HCT116 (cell line): ENCODE data around the gene SCD5. TPM values are rescaled to one million over a fixed set of nuclear protein-coding genes. Genes with fewer than 3 reads are reported as not detected.

Experiments
- ATAC-seq: fragments of 200-7000 bp; cut with Tn5 transposase; 2 replicates; pipeline ENCODE4 v1.9.1; 2020; ENCODE audit warnings: mild to moderate bottlenecking, moderate library complexity
- BruUV-seq: library from RNA; stranded (reverse); fragments of 400-500 nt; replicated peaks from 2 replicates; lab custom pipeline; 2021; lab: Mats Ljungman, UMichigan
- CTCF ChIA-PET: fragments of 300-600 bp; sonication (Branson Sonifier 250); formaldehyde crosslinking; loops from one replicate; lab custom pipeline; 2021; ENCODE audit warnings: antibody characterized with exemption; lab: Charles Lee
- POLR2A ChIA-PET: fragments of 300-600, 350-600 bp; sonication (Branson Sonifier 250); formaldehyde crosslinking; loops from one replicate; lab custom pipeline; 2021; ENCODE audit warnings: antibody characterized with exemption; lab: Charles Lee
- RAD21 ChIA-PET, 2 experiments: fragments of 300-600 bp; sonication (Branson Sonifier 250); formaldehyde crosslinking; loops; one replicate each; lab custom pipeline; 2023; ENCODE audit warnings: low total read pairs in 2 of 2; ENCODE audit not compliant: uncharacterized antibody in 2 of 2, unreplicated experiment in 2 of 2, low non-redundant PET in 1 of 2; lab: Charles Lee
- DNase-seq: peaks from one replicate; pipeline ENCODE4 v3.0.0-alpha.2; 2010; ENCODE audit warnings: low read depth, low spot score
- H2AFZ ChIP-seq: fragments of 200-600 bp; shearing (Covaris generic), sonication (generic); 2 replicates; pipeline ENCODE4 v1.6.1; 2017; ENCODE audit warnings: low read depth, mixed run types, mixed read lengths, antibody characterized with exemption, low read length; ENCODE audit not compliant: poor library complexity, severe bottlenecking
- H3K27ac ChIP-seq: 2 replicates; pipeline ENCODE4 v1.5.1; 2012; ENCODE audit warnings: low read depth, low read length
- H3K27me3 ChIP-seq: fragments of 200-600 bp; sonication (generic); 2 replicates; pipeline ENCODE4 v1.6.1; 2016; ENCODE audit warnings: mixed run types, low read length, mixed read lengths; ENCODE audit not compliant: insufficient read depth
- H3K36me3 ChIP-seq, 2 experiments: fragments of 200-500 bp in 1 of 2; fragments of 200-600 bp in 1 of 2; sonication (Bioruptor generic) in 1 of 2; sonication (generic) in 1 of 2; 2 replicates each; pipeline versions ENCODE4 v1.5.1 to v1.6.1; 2014 to 2016; ENCODE audit warnings: low read length in 2 of 2, inconsistent platforms in 1 of 2, mixed read lengths in 1 of 2, mixed run types in 1 of 2; ENCODE audit not compliant: insufficient read depth in 2 of 2, control insufficient read depth in 1 of 2
- H3K4me1 ChIP-seq, 2 experiments: fragments of 200-600 bp in 1 of 2; sonication (generic) in 1 of 2; 2 replicates each; pipeline versions ENCODE4 v1.5.1 to v1.6.1; 2012 to 2017; ENCODE audit warnings: low read length in 2 of 2, inconsistent platforms in 1 of 2, mild to moderate bottlenecking in 1 of 2, mixed read lengths in 1 of 2, mixed run types in 1 of 2, moderate library complexity in 1 of 2; ENCODE audit not compliant: insufficient read depth in 2 of 2, control insufficient read depth in 1 of 2
- H3K4me2 ChIP-seq: fragments of 200-600 bp; sonication (generic); 2 replicates; pipeline ENCODE4 v1.6.1; 2017; ENCODE audit warnings: mixed run types, low read length, mixed read lengths
- H3K4me3 ChIP-seq, 2 experiments: fragments of 200-600 bp in 1 of 2; sonication (generic) in 1 of 2; replicated peaks in 1 of 2; 2 replicates each; pipeline ENCODE4 v1.5.1; 2011 to 2016; ENCODE audit warnings: low read length in 2 of 2, control low read depth in 1 of 2, low read depth in 1 of 2, mild to moderate bottlenecking in 1 of 2, mixed read lengths in 1 of 2, mixed run types in 1 of 2
- H3K79me2 ChIP-seq: fragments of 200-600 bp; sonication (generic); 2 replicates; pipeline ENCODE4 v1.6.1; 2017; ENCODE audit warnings: mild to moderate bottlenecking, mixed run types, low read length, moderate library complexity, mixed read lengths; ENCODE audit not compliant: insufficient read depth
- H3K9ac ChIP-seq: fragments of 200-600 bp; sonication (generic); 2 replicates; pipeline ENCODE4 v1.6.1; 2016; ENCODE audit warnings: low read length, mixed read lengths
- H3K9me2 ChIP-seq: fragments of 200-600 bp; sonication (generic), shearing (Covaris generic); 2 replicates; pipeline ENCODE4 v1.6.1; 2017; ENCODE audit warnings: mixed run types, mild to moderate bottlenecking, moderate library complexity; ENCODE audit not compliant: insufficient read depth
- H3K9me3 ChIP-seq, 2 experiments: fragments of 200-500 bp in 1 of 2; fragments of 200-600 bp in 1 of 2; sonication (Bioruptor generic) in 1 of 2; sonication (generic) in 1 of 2; 2 replicates each; pipeline ENCODE4 v1.6.1; 2014 to 2017; ENCODE audit warnings: low read length in 2 of 2, mixed read lengths in 2 of 2, inconsistent platforms in 1 of 2, low read depth in 1 of 2, mild to moderate bottlenecking in 1 of 2, mixed run types in 1 of 2, moderate library complexity in 1 of 2; ENCODE audit not compliant: control insufficient read depth in 1 of 2, insufficient read depth in 1 of 2
- H4K20me1 ChIP-seq: fragments of 200-600 bp; sonication (generic), shearing (Covaris generic); 2 replicates; pipeline ENCODE4 v1.6.1; 2017; ENCODE audit warnings: mixed run types, mild to moderate bottlenecking, moderate library complexity; ENCODE audit not compliant: insufficient read depth
- ATF3 ChIP-seq: IDR thresholded peaks from 2 replicates; pipeline ENCODE4 v1.6.1; 2012
- CBX3 ChIP-seq: IDR thresholded peaks from 2 replicates; pipeline ENCODE4 v1.6.1; 2012; ENCODE audit warnings: low read depth
- CTCF ChIP-seq, 3 experiments: fragments of 200-600 bp in 1 of 3; sonication (generic) in 1 of 3; IDR thresholded peaks in 2 of 3; conservative IDR thresholded peaks in 1 of 3; 2 replicates each; pipeline ENCODE4 v1.5.1; 2012 to 2017; ENCODE audit warnings: low read depth in 2 of 3, low read length in 2 of 3, antibody characterized with exemption in 1 of 3, borderline replicate concordance in 1 of 3, control low read depth in 1 of 3, mild to moderate bottlenecking in 1 of 3, mixed read lengths in 1 of 3, mixed run types in 1 of 3, moderate library complexity in 1 of 3; ENCODE audit not compliant: insufficient read depth in 1 of 3
- EGR1 ChIP-seq: IDR thresholded peaks from 2 replicates; pipeline ENCODE4 v1.6.1; 2012; ENCODE audit warnings: low read depth
- ELF1 ChIP-seq: IDR thresholded peaks from 2 replicates; pipeline ENCODE4 v1.6.1; 2012; ENCODE audit warnings: low read depth, borderline replicate concordance
- EZH2 ChIP-seq: fragments of 200-600 bp; sonication (generic); IDR thresholded peaks from 2 replicates; pipeline ENCODE4 v1.6.1; 2017; ENCODE audit warnings: antibody characterized with exemption, mixed run types
- FOSL1 ChIP-seq: IDR thresholded peaks from 2 replicates; pipeline ENCODE4 v1.6.1; 2012; ENCODE audit warnings: low read depth
- POLR2A ChIP-seq: IDR thresholded peaks from 2 replicates; pipeline ENCODE4 v1.7.0; 2011; ENCODE audit warnings: borderline replicate concordance; ENCODE audit not compliant: insufficient read depth, insufficient read length; ENCODE audit errors: extremely low read depth
- REST ChIP-seq: IDR thresholded peaks from 2 replicates; pipeline ENCODE4 v1.6.1; 2012; ENCODE audit warnings: low read depth
- SIN3A ChIP-seq: IDR thresholded peaks from 2 replicates; pipeline ENCODE4 v1.6.1; 2012; ENCODE audit warnings: low read depth
- SRF ChIP-seq: IDR thresholded peaks from 2 replicates; pipeline ENCODE4 v1.6.1; 2012; ENCODE audit warnings: low read depth
- YY1 ChIP-seq: IDR thresholded peaks from 2 replicates; pipeline ENCODE4 v1.6.1; 2011; ENCODE audit warnings: low read length, low read depth, moderate library complexity, mild to moderate bottlenecking; ENCODE audit not compliant: insufficient replicate concordance; ENCODE audit errors: extremely low read depth
- ZFX ChIP-seq: fragments of 450-650 bp; IDR thresholded peaks from 2 replicates; pipeline ENCODE4 v1.6.1; 2017
- ZNF274 ChIP-seq: fragments of 200-500 bp; sonication (Bioruptor generic); IDR thresholded peaks from 2 replicates; pipeline ENCODE4 v1.6.1; 2014; ENCODE audit warnings: mild to moderate bottlenecking, low read depth, low read length, inconsistent platforms
- intact Hi-C: fragments of 100-400 bp; cut with micrococcal nuclease; formaldehyde crosslinking; loops from 2 replicates; pipeline ENCODE4 v1.10.0; 2022
- total RNA-seq: library from RNA; stranded (reverse); gene quantifications from one replicate; pipeline ENCODE4 v1.2.1, GENCODE V29; 2021; ENCODE audit not compliant: unreplicated experiment

SCD5 gene
- total RNA-seq, 1 experiment from 2014 or later, result 21.7 TPM

- Histone ChIP-seq H3K36me3 (peaks cover 0 to 4% of the 10 kb centered on the region in 2 experiments; a peak in 1 of 4 replicates), H3K27me3 (no peaks in the 10 kb centered on the region)
- ChIA-PET POLR2A (no interaction called here), RAD21 (no interaction called here)
- BruUV-seq, result no TSS peak
- DNase-seq, result no peak
- no peak for TF ChIP-seq ZNF274
- TF ChIP-seq EZH2, result no peak
- no peak for TF ChIP-seq POLR2A
- no peak for TF ChIP-seq REST
- TF ChIP-seq SRF, result no peak
- TF ChIP-seq FOSL1, result no peak
- no peak for TF ChIP-seq EGR1
- no peak for TF ChIP-seq SIN3A
- TF ChIP-seq ATF3, result no peak
- TF ChIP-seq CBX3, result no peak
- no peak for TF ChIP-seq ZFX
- TF ChIP-seq CTCF (IDR thresholded peaks at IDR 0.05 in 2 of 3, conservative IDR thresholded peaks at IDR 0.05 in 1 of 3; ENCODE audit: borderline replicate concordance in 1 of 3, insufficient read depth in 1 of 3, low read depth in 2 of 3, low read length in 2 of 3), result no peak
- no peak for TF ChIP-seq YY1
- no peak for TF ChIP-seq ELF1
- TF ChIP-seq, all 23 proteins: peak for 0
- no peaks in the 10 kb centered on the region for H4K20me1 ChIP-seq
- intact Hi-C loops, result no loop called here
- H3K4me3 ChIP-seq, result no peak overlapping the region
- H2AFZ ChIP-seq, result no peak overlapping the region
- no peaks in the 10 kb centered on the region for H3K4me1 ChIP-seq
- H3K27ac ChIP-seq, result no peak overlapping the region
- no peaks in the 10 kb centered on the region for H3K9me2 ChIP-seq
- H3K9me3 ChIP-seq, result no peaks in the 10 kb centered on the region
- CTCF ChIA-PET, result no interaction called here
- no peak overlapping the region for H3K4me2 ChIP-seq
- no peak overlapping the region for H3K9ac ChIP-seq
- no peaks in the 10 kb centered on the region for H3K79me2 ChIP-seq
- ATAC-seq, result no peak
Measured at GRCh38 chr4:82650868-82651267, 147.7 kb downstream of the SCD5 start.
